ENCODE measurements around the gene DUOXA2. TPM values are rescaled to one million over a fixed set of nuclear protein-coding genes. Genes with fewer than 3 reads are reported as not detected.
A peak's percentile ranks its signal among the peaks of the same experiment; 100 is the strongest.

The DUOXA2 gene
- total RNA-seq, 1 experiment from 2014 or later: not detected

- BruUV-seq (replicated peaks): no TSS peak
- in situ Hi-C loops (cut with HindIII; ENCODE audit: low pct_unique_long_range_greater_than_20kb, low sequenced_read_pairs): no loop called here
- Histone ChIP-seq H3K4me1 (ENCODE audit: control insufficient read depth, insufficient read depth, low read length) (no peaks in the 10 kb centered on the region), H3K27ac (ENCODE audit: low read length) (no peak overlapping the region), H3K27me3 (ENCODE audit: control insufficient read depth, insufficient read depth, low read length) (peaks cover 8% of the 10 kb centered on the region), H3K4me3 (ENCODE audit: low read depth in 2 of 2, low read length in 2 of 2) (no peak overlapping the region), H3K36me3 (ENCODE audit: control insufficient read depth, insufficient read depth, low read length) (no peaks in the 10 kb centered on the region; the same call in 1 of the 2 replicates), H3K9me3 (ENCODE audit: control insufficient read depth, insufficient read depth, low read depth, low read length) (no peaks in the 10 kb centered on the region)
- no peak for TF ChIP-seq TCF7L2 (IDR thresholded peaks at IDR 0.05; ENCODE audit: low read depth, low read length)
- ChIA-PET CTCF (interaction anchor here (0.6 to 1.4 kb wide), 3 partner anchors 12 to 262 kb away, joined by 3 to 5 read pairs (median 3); no protein-coding TSS in a partner anchor), POLR2A (no interaction called here)
- ATAC-seq: no peak
- DNase-seq (ENCODE audit: low read depth, low spot score): no peak
- intact Hi-C loops (cut with micrococcal nuclease; ENCODE audit: unreplicated experiment): no loop called here
Measured at GRCh38 chr15:45130291-45131000, 16.3 kb downstream of the DUOXA2 start.

- ChIA-PET POLR2A (no interaction called here), CTCF (interaction anchor here (1.4 kb wide), 1 partner anchor 31 kb away, joined by 5 read pairs; no protein-coding TSS in a partner anchor)
- H3K9me3 ChIP-seq (ENCODE audit: control insufficient read depth, insufficient read depth, low read depth, low read length): no peaks in the 10 kb centered on the region
- ATAC-seq (no peak), DNase-seq (ENCODE audit: low read depth, low spot score) (no peak)
- intact Hi-C loops (cut with micrococcal nuclease; ENCODE audit: unreplicated experiment): no loop called here
- H3K27ac ChIP-seq (ENCODE audit: low read length): no peak overlapping the region
- in situ Hi-C loops (cut with HindIII; ENCODE audit: low pct_unique_long_range_greater_than_20kb, low sequenced_read_pairs): no loop called here
- no peaks in the 10 kb centered on the region for H3K4me1 ChIP-seq (ENCODE audit: control insufficient read depth, insufficient read depth, low read length)
- BruUV-seq (replicated peaks): no TSS peak
- H3K27me3 ChIP-seq (ENCODE audit: control insufficient read depth, insufficient read depth, low read length): peaks cover 7% of the 10 kb centered on the region
- no peaks in the 10 kb centered on the region; the same call in 1 of the 2 replicates for H3K36me3 ChIP-seq (ENCODE audit: control insufficient read depth, insufficient read depth, low read length)
- H3K4me3 ChIP-seq (ENCODE audit: low read depth in 2 of 2, low read length in 2 of 2): no peak overlapping the region
- TF ChIP-seq TCF7L2 (IDR thresholded peaks at IDR 0.05; ENCODE audit: low read depth, low read length): no peak
- no peak for TF ChIP-seq SIN3A (IDR thresholded peaks at IDR 0.05; ENCODE audit: borderline replicate concordance, insufficient read depth, low read depth, low read length)
- no peak for TF ChIP-seq POLR2AphosphoS5 (IDR thresholded peaks at IDR 0.05; ENCODE audit: low read depth, low read length)
Measured at GRCh38 chr15:45131510-45131909, 17.4 kb downstream of the DUOXA2 start.

GRCh38 chr15:45132844-45133560 is 18.9 kb downstream of the DUOXA2 start:
- H3K27me3 ChIP-seq (ENCODE audit: control insufficient read depth, insufficient read depth, low read length): peaks cover 10% of the 10 kb centered on the region
- DNase-seq (ENCODE audit: low read depth, low spot score) (no peak), ATAC-seq (0 out of 2 replicates have a peak, but pooled peaks have one; percentile 10)
- no peaks in the 10 kb centered on the region; the same call in 1 of the 2 replicates for H3K36me3 ChIP-seq (ENCODE audit: control insufficient read depth, insufficient read depth, low read length)
- ChIA-PET CTCF (interaction anchor here (0.6 to 0.7 kb wide), 2 partner anchors 15 to 64 kb away, joined by 3 to 7 read pairs; no protein-coding TSS in a partner anchor), POLR2A (no interaction called here)
- no peak overlapping the region for H3K27ac ChIP-seq (ENCODE audit: low read length)
- H3K4me3 ChIP-seq (ENCODE audit: low read depth in 2 of 2, low read length in 2 of 2): no peak overlapping the region
- in situ Hi-C loops (cut with HindIII; ENCODE audit: low pct_unique_long_range_greater_than_20kb, low sequenced_read_pairs): no loop called here
- BruUV-seq (replicated peaks): no TSS peak
- intact Hi-C loops (cut with micrococcal nuclease; ENCODE audit: unreplicated experiment): no loop called here
- TF ChIP-seq REST (IDR thresholded peaks at IDR 0.05; ENCODE audit: insufficient read depth in 1 of 2, low read depth in 2 of 2, low read length in 1 of 2) (no peak), CTCF (IDR thresholded peaks at IDR 0.05) (no peak), POLR2AphosphoS5 (IDR thresholded peaks at IDR 0.05; ENCODE audit: low read depth, low read length) (no peak), TCF7L2 (IDR thresholded peaks at IDR 0.05; ENCODE audit: low read depth, low read length) (no peak), SIN3A (IDR thresholded peaks at IDR 0.05; ENCODE audit: borderline replicate concordance, insufficient read depth, low read depth, low read length) (no peak)
- no peaks in the 10 kb centered on the region for H3K9me3 ChIP-seq (ENCODE audit: control insufficient read depth, insufficient read depth, low read depth, low read length)
- H3K4me1 ChIP-seq (ENCODE audit: control insufficient read depth, insufficient read depth, low read length): no peaks in the 10 kb centered on the region

Measured in Panc1 (cell line).